GM23338 (cell line): ENCODE data around the gene LRRC4. TPM values are rescaled to one million over a fixed set of nuclear protein-coding genes. Genes with fewer than 3 reads are reported as not detected.

Source experiments
- ATAC-seq: fragments of 200-7000 bp; cut with Tn5 transposase; 3 replicates; pipeline ENCODE4 v1.9.1; 2020
- DNase-seq: peaks from one replicate; pipeline ENCODE4 v3.0.0-alpha.2; 2015; ENCODE audit warnings: low spot score
- H2AFZ ChIP-seq: fragments of 200-600 bp; sonication (generic); 2 replicates; pipeline ENCODE4 v1.8.0; 2016; ENCODE audit warnings: antibody characterized with exemption, mild to moderate bottlenecking, moderate library complexity
- H3F3A ChIP-seq: fragments of 200-600 bp; sonication (generic); replicated peaks from 2 replicates; pipeline ENCODE4 v1.8.0; 2017; ENCODE audit warnings: antibody characterized with exemption, mixed run types, low read depth
- H3K27ac ChIP-seq: fragments of 200-600 bp; sonication (generic); 2 replicates; pipeline ENCODE4 v1.6.1; 2016; ENCODE audit warnings: low read depth
- H3K27me3 ChIP-seq: fragments of 200-600 bp; sonication (generic); 2 replicates; pipeline ENCODE4 v1.8.0; 2016; ENCODE audit warnings: mild to moderate bottlenecking, mixed run types, moderate library complexity; ENCODE audit not compliant: insufficient read depth
- H3K36me3 ChIP-seq: fragments of 200-600 bp; sonication (generic); 2 replicates; pipeline ENCODE4 v1.8.0; 2016; ENCODE audit warnings: mild to moderate bottlenecking; ENCODE audit not compliant: insufficient read depth
- H3K4me1 ChIP-seq: fragments of 200-600 bp; sonication (generic); 2 replicates; pipeline ENCODE4 v1.8.0; 2016; ENCODE audit warnings: mild to moderate bottlenecking, moderate library complexity; ENCODE audit not compliant: insufficient read depth
- H3K4me2 ChIP-seq: fragments of 200-600 bp; sonication (generic); 2 replicates; pipeline ENCODE4 v1.7.1; 2017; ENCODE audit warnings: mixed run types
- H3K4me3 ChIP-seq: fragments of 200-600 bp; sonication (generic); 2 replicates; pipeline ENCODE4 v1.6.1; 2016; ENCODE audit warnings: mixed run types
- H3K79me2 ChIP-seq: fragments of 200-600 bp; sonication (generic); replicated peaks from 2 replicates; pipeline ENCODE4 v1.8.0; 2017; ENCODE audit warnings: mild to moderate bottlenecking; ENCODE audit not compliant: insufficient read depth
- H3K9me2 ChIP-seq: fragments of 200-600 bp; sonication (generic); 2 replicates; pipeline ENCODE4 v1.8.0; 2017; ENCODE audit not compliant: insufficient read depth
- H4K20me1 ChIP-seq: fragments of 200-600 bp; sonication (generic); replicated peaks from 2 replicates; pipeline ENCODE4 v1.8.0; 2017; ENCODE audit warnings: mild to moderate bottlenecking; ENCODE audit not compliant: insufficient read depth
- H3K27ac Mint-ChIP-seq: 2 replicates; pipeline ENCODE4 v1.8.0; 2020; ENCODE audit warnings: inconsistent platforms, mild to moderate bottlenecking, moderate library complexity, mixed read lengths
- H3K27me3 Mint-ChIP-seq: 3 replicates; pipeline ENCODE4 v1.8.0; 2022; ENCODE audit warnings: low read depth, mild to moderate bottlenecking, moderate library complexity, mixed read lengths, inconsistent platforms; ENCODE audit not compliant: insufficient read depth, poor library complexity
- H3K36me3 Mint-ChIP-seq: 3 replicates; pipeline ENCODE4 v1.8.0; 2021; ENCODE audit warnings: low read depth, mild to moderate bottlenecking, inconsistent platforms, moderate library complexity, mixed read lengths
- H3K4me1 Mint-ChIP-seq: 3 replicates; pipeline ENCODE4 v1.8.0; 2020; ENCODE audit warnings: mild to moderate bottlenecking, inconsistent platforms, mixed read lengths
- H3K4me3 Mint-ChIP-seq: 3 replicates; pipeline ENCODE4 v1.8.0; 2021; ENCODE audit warnings: moderate library complexity, mild to moderate bottlenecking, inconsistent platforms, mixed read lengths
- H3K9me3 Mint-ChIP-seq: 3 replicates; pipeline ENCODE4 v1.8.0; 2020; ENCODE audit warnings: moderate library complexity, mild to moderate bottlenecking, inconsistent platforms, mixed read lengths
- CREB1 ChIP-seq: fragments of 250-450 bp; sonication (Bioruptor Pico); IDR thresholded peaks from 2 replicates; pipeline ENCODE4 v1.5.0; 2020; ENCODE audit warnings: low read depth, mild to moderate bottlenecking, moderate library complexity
- EZH2 ChIP-seq: fragments of 200-600 bp; sonication (generic); IDR thresholded peaks from one replicate; pipeline ENCODE4 v1.8.0; 2017; ENCODE audit warnings: antibody characterized with exemption, mild to moderate bottlenecking, low read depth; ENCODE audit not compliant: unreplicated experiment
- EZH2phosphoT487 ChIP-seq: fragments of 200-600 bp; sonication (generic); IDR thresholded peaks from one replicate; pipeline ENCODE4 v1.8.1; 2018; ENCODE audit warnings: antibody characterized with exemption; ENCODE audit not compliant: unreplicated experiment
- JUNB ChIP-seq: IDR thresholded peaks from one replicate; pipeline ENCODE4 v1.6.1; 2016; ENCODE audit warnings: antibody characterized with exemption; ENCODE audit not compliant: unreplicated experiment
- NANOG ChIP-seq: IDR thresholded peaks from 2 replicates; pipeline ENCODE4 v1.6.1; 2016; ENCODE audit warnings: antibody characterized with exemption, borderline replicate concordance
- POLR2AphosphoS5 ChIP-seq: IDR thresholded peaks from 2 replicates; pipeline ENCODE4 v1.6.1; 2016; ENCODE audit warnings: antibody characterized with exemption, low read depth
- REST ChIP-seq: IDR thresholded peaks from one replicate; pipeline ENCODE4 v1.6.1; 2018; ENCODE audit warnings: antibody characterized with exemption; ENCODE audit not compliant: unreplicated experiment
- STAT1 ChIP-seq: IDR thresholded peaks from one replicate; pipeline ENCODE4 v1.6.1; 2016; ENCODE audit warnings: antibody characterized with exemption; ENCODE audit not compliant: unreplicated experiment
- ZNF114 ChIP-seq: fragments of 250-450 bp; sonication (Bioruptor Pico); IDR thresholded peaks from 2 replicates; pipeline ENCODE4 v1.5.0; 2020; ENCODE audit warnings: mild to moderate bottlenecking, moderate library complexity
- ZNF331 ChIP-seq: fragments of 250-450 bp; sonication (Bioruptor Pico); IDR thresholded peaks from 2 replicates; pipeline ENCODE4 v1.5.0; 2020; ENCODE audit warnings: low read depth, mild to moderate bottlenecking, moderate library complexity
- polyA plus RNA-seq: library from polyadenylated mRNA; unstranded; fragments of >200 nt; fragmentation: Nextera tagmentation; extraction: Ambion mirVana; gene quantifications from 2 replicates; pipeline ENCODE4 v1.2.1, GENCODE V29; 2016
- total RNA-seq: library from RNA; depleted of rRNA; stranded (reverse); fragments of >200 nt; shearing (Covaris generic); gene quantifications from 2 replicates; pipeline ENCODE4 v1.2.3, GENCODE V29; 2014
- TF ChIP-seq, protein P1 (sequence below): fragments of 250-450 bp; sonication (Bioruptor Pico); IDR thresholded peaks from 2 replicates; pipeline ENCODE4 v1.5.0; 2020; ENCODE audit warnings: mild to moderate bottlenecking, moderate library complexity
- TF ChIP-seq, protein P2 (sequence below): IDR thresholded peaks from 2 replicates; pipeline ENCODE4 v1.6.1; 2016; ENCODE audit warnings: antibody characterized with exemption
- TF ChIP-seq, protein P3 (sequence below), 2 experiments: fragments of 200-600 bp in 1 of 2; sonication (generic) in 1 of 2; conservative IDR thresholded peaks; 2 replicates each; pipeline versions ENCODE4 v1.5.1 to v1.6.1; 2016 to 2017; ENCODE audit warnings: antibody characterized with exemption in 2 of 2, low read depth in 2 of 2, mild to moderate bottlenecking in 2 of 2, moderate library complexity in 1 of 2

The LRRC4 gene
- total and polyA plus RNA-seq, 2 experiments from 2014 or later = 1.9 to 5.2 TPM

GRCh38 chr7:128059143-128059988, 28.1 kb upstream of the LRRC4 start:
- TF ChIP-seq POLR2AphosphoS5 = no peak
- TF ChIP-seq, protein P1, sequence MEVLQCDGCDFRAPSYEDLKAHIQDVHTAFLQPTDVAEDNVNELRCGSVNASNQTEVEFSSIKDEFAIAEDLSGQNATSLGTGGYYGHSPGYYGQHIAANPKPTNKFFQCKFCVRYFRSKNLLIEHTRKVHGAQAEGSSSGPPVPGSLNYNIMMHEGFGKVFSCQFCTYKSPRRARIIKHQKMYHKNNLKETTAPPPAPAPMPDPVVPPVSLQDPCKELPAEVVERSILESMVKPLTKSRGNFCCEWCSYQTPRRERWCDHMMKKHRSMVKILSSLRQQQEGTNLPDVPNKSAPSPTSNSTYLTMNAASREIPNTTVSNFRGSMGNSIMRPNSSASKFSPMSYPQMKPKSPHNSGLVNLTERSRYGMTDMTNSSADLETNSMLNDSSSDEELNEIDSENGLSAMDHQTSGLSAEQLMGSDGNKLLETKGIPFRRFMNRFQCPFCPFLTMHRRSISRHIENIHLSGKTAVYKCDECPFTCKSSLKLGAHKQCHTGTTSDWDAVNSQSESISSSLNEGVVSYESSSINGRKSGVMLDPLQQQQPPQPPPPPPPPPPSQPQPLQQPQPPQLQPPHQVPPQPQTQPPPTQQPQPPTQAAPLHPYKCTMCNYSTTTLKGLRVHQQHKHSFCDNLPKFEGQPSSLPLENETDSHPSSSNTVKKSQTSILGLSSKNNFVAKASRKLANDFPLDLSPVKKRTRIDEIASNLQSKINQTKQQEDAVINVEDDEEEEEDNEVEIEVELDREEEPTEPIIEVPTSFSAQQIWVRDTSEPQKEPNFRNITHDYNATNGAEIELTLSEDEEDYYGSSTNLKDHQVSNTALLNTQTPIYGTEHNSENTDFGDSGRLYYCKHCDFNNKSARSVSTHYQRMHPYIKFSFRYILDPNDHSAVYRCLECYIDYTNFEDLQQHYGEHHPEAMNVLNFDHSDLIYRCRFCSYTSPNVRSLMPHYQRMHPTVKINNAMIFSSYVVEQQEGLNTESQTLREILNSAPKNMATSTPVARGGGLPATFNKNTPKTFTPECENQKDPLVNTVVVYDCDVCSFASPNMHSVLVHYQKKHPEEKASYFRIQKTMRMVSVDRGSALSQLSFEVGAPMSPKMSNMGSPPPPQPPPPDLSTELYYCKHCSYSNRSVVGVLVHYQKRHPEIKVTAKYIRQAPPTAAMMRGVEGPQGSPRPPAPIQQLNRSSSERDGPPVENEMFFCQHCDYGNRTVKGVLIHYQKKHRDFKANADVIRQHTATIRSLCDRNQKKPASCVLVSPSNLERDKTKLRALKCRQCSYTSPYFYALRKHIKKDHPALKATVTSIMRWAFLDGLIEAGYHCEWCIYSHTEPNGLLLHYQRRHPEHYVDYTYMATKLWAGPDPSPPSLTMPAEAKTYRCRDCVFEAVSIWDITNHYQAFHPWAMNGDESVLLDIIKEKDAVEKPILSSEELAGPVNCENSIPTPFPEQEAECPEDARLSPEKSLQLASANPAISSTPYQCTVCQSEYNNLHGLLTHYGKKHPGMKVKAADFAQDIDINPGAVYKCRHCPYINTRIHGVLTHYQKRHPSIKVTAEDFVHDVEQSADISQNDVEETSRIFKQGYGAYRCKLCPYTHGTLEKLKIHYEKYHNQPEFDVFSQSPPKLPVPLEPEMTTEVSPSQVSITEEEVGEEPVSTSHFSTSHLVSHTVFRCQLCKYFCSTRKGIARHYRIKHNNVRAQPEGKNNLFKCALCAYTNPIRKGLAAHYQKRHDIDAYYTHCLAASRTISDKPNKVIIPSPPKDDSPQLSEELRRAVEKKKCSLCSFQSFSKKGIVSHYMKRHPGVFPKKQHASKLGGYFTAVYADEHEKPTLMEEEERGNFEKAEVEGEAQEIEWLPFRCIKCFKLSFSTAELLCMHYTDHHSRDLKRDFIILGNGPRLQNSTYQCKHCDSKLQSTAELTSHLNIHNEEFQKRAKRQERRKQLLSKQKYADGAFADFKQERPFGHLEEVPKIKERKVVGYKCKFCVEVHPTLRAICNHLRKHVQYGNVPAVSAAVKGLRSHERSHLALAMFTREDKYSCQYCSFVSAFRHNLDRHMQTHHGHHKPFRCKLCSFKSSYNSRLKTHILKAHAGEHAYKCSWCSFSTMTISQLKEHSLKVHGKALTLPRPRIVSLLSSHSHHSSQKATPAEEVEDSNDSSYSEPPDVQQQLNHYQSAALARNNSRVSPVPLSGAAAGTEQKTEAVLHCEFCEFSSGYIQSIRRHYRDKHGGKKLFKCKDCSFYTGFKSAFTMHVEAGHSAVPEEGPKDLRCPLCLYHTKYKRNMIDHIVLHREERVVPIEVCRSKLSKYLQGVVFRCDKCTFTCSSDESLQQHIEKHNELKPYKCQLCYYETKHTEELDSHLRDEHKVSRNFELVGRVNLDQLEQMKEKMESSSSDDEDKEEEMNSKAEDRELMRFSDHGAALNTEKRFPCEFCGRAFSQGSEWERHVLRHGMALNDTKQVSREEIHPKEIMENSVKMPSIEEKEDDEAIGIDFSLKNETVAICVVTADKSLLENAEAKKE (CRISPR knock-in tag) = no peak
- no peak for TF ChIP-seq EZH2phosphoT487
- no peak for TF ChIP-seq JUNB
- no peak for TF ChIP-seq REST
- TF ChIP-seq, protein P2, sequence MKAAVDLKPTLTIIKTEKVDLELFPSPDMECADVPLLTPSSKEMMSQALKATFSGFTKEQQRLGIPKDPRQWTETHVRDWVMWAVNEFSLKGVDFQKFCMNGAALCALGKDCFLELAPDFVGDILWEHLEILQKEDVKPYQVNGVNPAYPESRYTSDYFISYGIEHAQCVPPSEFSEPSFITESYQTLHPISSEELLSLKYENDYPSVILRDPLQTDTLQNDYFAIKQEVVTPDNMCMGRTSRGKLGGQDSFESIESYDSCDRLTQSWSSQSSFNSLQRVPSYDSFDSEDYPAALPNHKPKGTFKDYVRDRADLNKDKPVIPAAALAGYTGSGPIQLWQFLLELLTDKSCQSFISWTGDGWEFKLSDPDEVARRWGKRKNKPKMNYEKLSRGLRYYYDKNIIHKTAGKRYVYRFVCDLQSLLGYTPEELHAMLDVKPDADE = no peak
- no peak for TF ChIP-seq NANOG
- TF ChIP-seq, protein P3, sequence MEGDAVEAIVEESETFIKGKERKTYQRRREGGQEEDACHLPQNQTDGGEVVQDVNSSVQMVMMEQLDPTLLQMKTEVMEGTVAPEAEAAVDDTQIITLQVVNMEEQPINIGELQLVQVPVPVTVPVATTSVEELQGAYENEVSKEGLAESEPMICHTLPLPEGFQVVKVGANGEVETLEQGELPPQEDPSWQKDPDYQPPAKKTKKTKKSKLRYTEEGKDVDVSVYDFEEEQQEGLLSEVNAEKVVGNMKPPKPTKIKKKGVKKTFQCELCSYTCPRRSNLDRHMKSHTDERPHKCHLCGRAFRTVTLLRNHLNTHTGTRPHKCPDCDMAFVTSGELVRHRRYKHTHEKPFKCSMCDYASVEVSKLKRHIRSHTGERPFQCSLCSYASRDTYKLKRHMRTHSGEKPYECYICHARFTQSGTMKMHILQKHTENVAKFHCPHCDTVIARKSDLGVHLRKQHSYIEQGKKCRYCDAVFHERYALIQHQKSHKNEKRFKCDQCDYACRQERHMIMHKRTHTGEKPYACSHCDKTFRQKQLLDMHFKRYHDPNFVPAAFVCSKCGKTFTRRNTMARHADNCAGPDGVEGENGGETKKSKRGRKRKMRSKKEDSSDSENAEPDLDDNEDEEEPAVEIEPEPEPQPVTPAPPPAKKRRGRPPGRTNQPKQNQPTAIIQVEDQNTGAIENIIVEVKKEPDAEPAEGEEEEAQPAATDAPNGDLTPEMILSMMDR (conservative IDR thresholded peaks at IDR 0.05; ENCODE audit: low read depth in 2 of 2) = no peak
- TF ChIP-seq EZH2 = no peak
- TF ChIP-seq CREB1 (CRISPR knock-in tag) = no peak
- TF ChIP-seq ZNF114 (CRISPR knock-in tag) = no peak
- TF ChIP-seq STAT1 = no peak
- no peak for TF ChIP-seq ZNF331 (CRISPR knock-in tag)
- H3K4me2 ChIP-seq = no peak overlapping the region
- Mint-ChIP-seq H3K4me3 (no peak overlapping the region), H3K36me3 (no peaks in the 10 kb centered on the region), H3K27ac (0 out of 2 replicates have a peak overlapping the region, but pooled peaks have one; percentile 52), H3K9me3 (no peaks in the 10 kb centered on the region), H3K27me3 (no peaks in the 10 kb centered on the region), H3K4me1 (peaks cover 19% of the 10 kb centered on the region)
- H3F3A ChIP-seq = no peaks in the 10 kb centered on the region
- H3K27ac ChIP-seq = no peak overlapping the region
- peaks cover 17% of the 10 kb centered on the region for H4K20me1 ChIP-seq
- peak; percentile 40 for ATAC-seq
- peak; percentile 24 for DNase-seq
- H3K79me2 ChIP-seq = no peaks in the 10 kb centered on the region
- H3K27me3 ChIP-seq = no peaks in the 10 kb centered on the region
- H3K4me3 ChIP-seq = no peak overlapping the region
- no peaks in the 10 kb centered on the region; the same call in 1 of the 2 replicates for H3K4me1 ChIP-seq
- no peaks in the 10 kb centered on the region for H3K36me3 ChIP-seq
- no peak overlapping the region for H2AFZ ChIP-seq
- H3K9me2 ChIP-seq = no peaks in the 10 kb centered on the region
